Measurements from ENCODE around the gene TNFRSF25. TPM values are rescaled to one million over a fixed set of nuclear protein-coding genes. Genes with fewer than 3 reads are reported as not detected.

Gene TNFRSF25
- total and polyA plus RNA-seq, 9 of the 15 experiments (the other 6 are each of a cell fraction or from before 2014, with no cell fraction given), result 0.24 to 0.49 TPM; not detected in 7

- TF ChIP-seq RNF219 (CRISPR knock-in tag; IDR thresholded peaks at IDR 0.05), result no peak
- no peak for TF ChIP-seq ZNF347 (CRISPR knock-in tag; IDR thresholded peaks at IDR 0.05; ENCODE audit: low read depth)
- TF ChIP-seq ARID4B (CRISPR knock-in tag; IDR thresholded peaks at IDR 0.05), result no peak
- no peak for TF ChIP-seq ZNF184 (CRISPR knock-in tag; IDR thresholded peaks at IDR 0.05)
- TF ChIP-seq YY1 (IDR thresholded peaks at IDR 0.05; ENCODE audit: borderline replicate concordance in 1 of 3, control insufficient read depth in 1 of 3, extremely low read depth in 1 of 3, insufficient read depth in 3 of 3, insufficient read length in 1 of 3, insufficient replicate concordance in 2 of 3, low read depth in 1 of 3, low read length in 2 of 3), result no peak
Observed at GRCh38 chr1:6443339-6444115, 22.4 kb downstream of the TNFRSF25 start (continued).
